HEK293 (cell line): ENCODE data around the gene APH1A.

Source experiments
- GLIS1 ChIP-seq: fragments of 450-650 bp; formaldehyde crosslinking; IDR thresholded peaks from 2 replicates; pipeline ENCODE4 v1.5.1; 2016; ENCODE audit warnings: missing biosample characterization, missing genetic modification characterization
- REST ChIP-seq: fragments of 450-650 bp; formaldehyde crosslinking; IDR thresholded peaks from 2 replicates; pipeline ENCODE4 v1.5.1; 2016; ENCODE audit warnings: missing biosample characterization, missing genetic modification characterization
- SALL2 ChIP-seq: fragments of 450-650 bp; formaldehyde crosslinking; IDR thresholded peaks from 2 replicates; pipeline ENCODE4 v1.5.0; 2017; ENCODE audit warnings: missing biosample characterization, mild to moderate bottlenecking, missing genetic modification characterization, borderline replicate concordance
- TRIM28 ChIP-seq: IDR thresholded peaks from 2 replicates; pipeline ENCODE4 v1.6.1; 2011; ENCODE audit warnings: low read length, control low read depth, borderline replicate concordance
- ZBTB6 ChIP-seq: fragments of 450-650 bp; formaldehyde crosslinking; IDR thresholded peaks from 2 replicates; pipeline ENCODE4 v1.5.1; 2017; ENCODE audit warnings: missing biosample characterization, missing genetic modification characterization
- ZIC2 ChIP-seq: fragments of 450-650 bp; formaldehyde crosslinking; IDR thresholded peaks from 2 replicates; pipeline ENCODE4 v1.5.1; 2016; ENCODE audit warnings: missing biosample characterization, missing genetic modification characterization
- ZNF18 ChIP-seq: fragments of 450-650 bp; formaldehyde crosslinking; IDR thresholded peaks from 2 replicates; pipeline ENCODE4 v1.5.1; 2016; ENCODE audit warnings: missing biosample characterization, missing genetic modification characterization
- ZNF26 ChIP-seq: fragments of 450-650 bp; formaldehyde crosslinking; IDR thresholded peaks from 2 replicates; pipeline ENCODE4 v1.5.1; 2016; ENCODE audit warnings: missing biosample characterization, missing genetic modification characterization
- ZNF302 ChIP-seq: fragments of 450-650 bp; formaldehyde crosslinking; IDR thresholded peaks from 2 replicates; pipeline ENCODE4 v1.5.1; 2016; ENCODE audit warnings: missing biosample characterization, missing genetic modification characterization, low read depth
- ZNF324 ChIP-seq: fragments of 450-650 bp; formaldehyde crosslinking; IDR thresholded peaks from 2 replicates; pipeline ENCODE4 v1.5.1; 2016; ENCODE audit warnings: missing biosample characterization, missing genetic modification characterization
- ZNF366 ChIP-seq: fragments of 450-650 bp; formaldehyde crosslinking; conservative IDR thresholded peaks from 2 replicates; pipeline ENCODE4 v1.5.1; 2016; ENCODE audit warnings: missing biosample characterization, missing genetic modification characterization
- ZNF518A ChIP-seq: fragments of 450-650 bp; formaldehyde crosslinking; conservative IDR thresholded peaks from 2 replicates; pipeline ENCODE4 v1.5.1; 2016; ENCODE audit warnings: low read depth, missing biosample characterization, missing genetic modification characterization
- ZNF558 ChIP-seq: fragments of 450-650 bp; formaldehyde crosslinking; IDR thresholded peaks from 2 replicates; pipeline ENCODE4 v1.5.1; 2016; ENCODE audit warnings: missing biosample characterization, missing genetic modification characterization
- ZNF596 ChIP-seq: fragments of 450-650 bp; IDR thresholded peaks from 2 replicates; pipeline ENCODE4 v1.5.0; 2018; ENCODE audit warnings: missing biosample characterization, mild to moderate bottlenecking, missing genetic modification characterization, moderate library complexity
- ZNF624 ChIP-seq: fragments of 450-650 bp; formaldehyde crosslinking; IDR thresholded peaks from 2 replicates; pipeline ENCODE4 v1.5.1; 2017; ENCODE audit warnings: missing biosample characterization, missing genetic modification characterization
- ZNF76 ChIP-seq: fragments of 450-650 bp; formaldehyde crosslinking; IDR thresholded peaks from 2 replicates; pipeline ENCODE4; 2016; ENCODE audit warnings: low read depth, missing biosample characterization, missing genetic modification characterization, borderline replicate concordance
- ZNF791 ChIP-seq: fragments of 450-650 bp; formaldehyde crosslinking; IDR thresholded peaks from 2 replicates; pipeline ENCODE4 v1.5.1; 2016; ENCODE audit warnings: missing biosample characterization, missing genetic modification characterization
- ZNF830 ChIP-seq: fragments of 450-650 bp; IDR thresholded peaks from 2 replicates; pipeline ENCODE4 v1.5.0; 2018; ENCODE audit warnings: missing biosample characterization, missing genetic modification characterization, low read depth, mild to moderate bottlenecking, moderate library complexity

APH1A gene

GRCh38 chr1:150257624-150258585 is 10.9 kb downstream of the APH1A start, which contains the start of gene CA14 (continued):
- peak; percentile 50; the same call in 1 of the 2 replicates for TF ChIP-seq ZBTB6 (tag by site-specific recombination)
- no peak for TF ChIP-seq ZNF624 (tag by site-specific recombination)
- 0 out of 2 replicates have a peak, but pooled peaks have one; percentile 32 for TF ChIP-seq ZNF366 (tag by site-specific recombination)
- no peak for TF ChIP-seq ZNF26
- no peak for TF ChIP-seq SALL2 (tag by site-specific recombination)
- TF ChIP-seq ZNF830: no peak
- no peak for TF ChIP-seq TRIM28
- peak; percentile 84 for TF ChIP-seq GLIS1 (tag by site-specific recombination)
- no peak for TF ChIP-seq ZNF791 (tag by site-specific recombination)
- no peak for TF ChIP-seq ZNF18 (tag by site-specific recombination)
- TF ChIP-seq ZNF76 (tag by site-specific recombination): no peak
- no peak for TF ChIP-seq ZNF558 (tag by site-specific recombination)
- TF ChIP-seq ZNF324 (tag by site-specific recombination): no peak
- TF ChIP-seq ZNF302 (tag by site-specific recombination): no peak
- TF ChIP-seq ZIC2 (tag by site-specific recombination): no peak
- TF ChIP-seq ZNF596 (tag by site-specific recombination): peak; percentile 87
- no peak for TF ChIP-seq ZNF518A (tag by site-specific recombination)
- TF ChIP-seq REST: peak; percentile 80
